ENCODE results near the gene PPID. TPM values are rescaled to one million over a fixed set of nuclear protein-coding genes. Genes with fewer than 3 reads are reported as not detected.

PPID gene
- total RNA-seq, 1 donor from 2014 or later = 40.6 TPM

GRCh38 chr4:158671665-158671914 lies 51.6 kb downstream of the PPID start, which contains the start of gene C4orf46:
Gene C4orf46, minus strand, starts transcription at chr4:158671887. Its CDS starts 86 bp downstream, at chr4:158671801.
- no peaks in the 10 kb centered on the region for H3K27me3 Mint-ChIP-seq

GRCh38 chr4:158670975-158671664 lies 52.1 kb downstream of the PPID start:
- Mint-ChIP-seq H3K27me3 (no peaks in the 10 kb centered on the region), H3K4me1 (ENCODE audit: unreplicated experiment) (peaks cover 19% of the 10 kb centered on the region), H3K27ac (peak overlapping the region; percentile 98), H3K9me3 (no peaks in the 10 kb centered on the region), H3K4me3 (peak overlapping the region; percentile 99), H3K36me3 (peaks cover 7% of the 10 kb centered on the region)
- DNase-seq (ENCODE audit: extremely low spot score, unreplicated experiment) = peak; percentile 78
- TF ChIP-seq CTCF (conservative IDR thresholded peaks at IDR 0.05) = no peak

More at GRCh38 chr4:158671665-158671914, 51.6 kb downstream of the PPID start, which contains the start of gene C4orf46:
- H3K4me3 Mint-ChIP-seq = peak within 1 kb of the TSS; percentile 99
- H3K36me3 Mint-ChIP-seq = peaks cover 3% of the 10 kb centered on the region
- H3K9me3 Mint-ChIP-seq = no peaks in the 10 kb centered on the region
- H3K4me1 Mint-ChIP-seq (ENCODE audit: unreplicated experiment) = peaks cover 19% of the 10 kb centered on the region
- TF ChIP-seq CTCF (conservative IDR thresholded peaks at IDR 0.05) = no peak
- peak within 1 kb of the TSS; percentile 98 for H3K27ac Mint-ChIP-seq
- DNase-seq (ENCODE audit: extremely low spot score, unreplicated experiment) = no peak

- no peak for DNase-seq (ENCODE audit: extremely low spot score, unreplicated experiment)
- Mint-ChIP-seq H3K9me3 (no peaks in the 10 kb centered on the region), H3K36me3 (peaks cover 14% of the 10 kb centered on the region), H3K4me3 (peak overlapping the region; percentile 72), H3K27ac (no peak overlapping the region), H3K27me3 (no peaks in the 10 kb centered on the region), H3K4me1 (ENCODE audit: unreplicated experiment) (peaks cover 19% of the 10 kb centered on the region)
- TF ChIP-seq CTCF (conservative IDR thresholded peaks at IDR 0.05) = no peak
Measured at GRCh38 chr4:158669310-158669709, 53.9 kb downstream of the PPID start.

- H3K27ac Mint-ChIP-seq = no peak overlapping the region
- no peak for DNase-seq (ENCODE audit: extremely low spot score, unreplicated experiment)
- H3K27me3 Mint-ChIP-seq = no peaks in the 10 kb centered on the region
- TF ChIP-seq CTCF (conservative IDR thresholded peaks at IDR 0.05) = peak; percentile 78
- peaks cover 14% of the 10 kb centered on the region for H3K36me3 Mint-ChIP-seq
- H3K4me1 Mint-ChIP-seq (ENCODE audit: unreplicated experiment) = peaks cover 16% of the 10 kb centered on the region
- no peaks in the 10 kb centered on the region for H3K9me3 Mint-ChIP-seq
- no peak overlapping the region for H3K4me3 Mint-ChIP-seq
Measured at GRCh38 chr4:158667651-158668198, 55.5 kb downstream of the PPID start.

- H3K36me3 Mint-ChIP-seq = peaks cover 14% of the 10 kb centered on the region
- H3K9me3 Mint-ChIP-seq = no peaks in the 10 kb centered on the region
- DNase-seq (ENCODE audit: extremely low spot score, unreplicated experiment) = no peak
- TF ChIP-seq CTCF (conservative IDR thresholded peaks at IDR 0.05) = no peak
- H3K4me1 Mint-ChIP-seq (ENCODE audit: unreplicated experiment) = peaks cover 16% of the 10 kb centered on the region
- H3K27me3 Mint-ChIP-seq = no peaks in the 10 kb centered on the region
- no peak overlapping the region for H3K4me3 Mint-ChIP-seq
- H3K27ac Mint-ChIP-seq = no peak overlapping the region
Measured at GRCh38 chr4:158666892-158667291, 56.3 kb downstream of the PPID start.

All from type B pancreatic cell (in vitro differentiated cells).